K562 (cell line): Measurements from ENCODE around the gene TTC4. TPM values are rescaled to one million over a fixed set of nuclear protein-coding genes. Genes with fewer than 3 reads are reported as not detected.

Experiments used
- ATAC-seq: fragments of 200-7000 bp; cut with Tn5 transposase; 3 replicates; pipeline ENCODE4 v1.9.1; 2020; ENCODE audit warnings: moderate library complexity
- BruUV-seq: library from RNA; stranded (reverse); fragments of 400-500 nt; replicated peaks from 2 replicates; lab custom pipeline; 2021; lab: Mats Ljungman, UMichigan
- CTCF ChIA-PET: fragments of 300-600 bp; formaldehyde crosslinking; extraction: SDS; loops from one replicate; lab custom pipeline; 2021; ENCODE audit warnings: low intra/inter-chr PET ratio; lab: Yijun Ruan, JAX
- POLR2A ChIA-PET: fragments of 300-600, 350-650 bp; sonication (Branson Sonifier 250); formaldehyde crosslinking; extraction: SDS; loops from one replicate; lab custom pipeline; 2021; ENCODE audit warnings: antibody characterized with exemption, inconsistent platforms; lab: Yijun Ruan, JAX
- DNase-seq, 4 experiments: peaks; one replicate each; pipeline versions ENCODE4 v3.0.0 to v3.0.0-alpha.2; 2011 to 2018; ENCODE audit warnings: low spot score in 3 of 4, mixed read lengths in 3 of 4; ENCODE audit errors: extremely low read depth in 1 of 4
- FAIRE-seq: peaks from 2 replicates; lab custom pipeline; 2011; peaks lifted over from hg19 to GRCh38; lab: Jason Lieb, UNC
- H2AFZ ChIP-seq: 2 replicates; pipeline ENCODE4 v1.6.0; 2011; ENCODE audit warnings: low read depth, low read length, control low read depth, inconsistent platforms
- H3K27ac ChIP-seq: fragments of 200-600 bp; 3 replicates; pipeline ENCODE4 v1.8.0; 2011; ENCODE audit warnings: low read depth, mild to moderate bottlenecking, control low read depth, inconsistent platforms, low read length, moderate library complexity, mixed read lengths; ENCODE audit errors: extremely low read depth
- H3K27me3 ChIP-seq, 2 experiments: fragments of 300-600 bp in 1 of 2; 2 replicates in 1 of 2; 3 replicates in 1 of 2; pipeline versions ENCODE4 v1.6.0 to v1.8.0; 2011; ENCODE audit warnings: inconsistent platforms in 2 of 2, low read length in 2 of 2, mild to moderate bottlenecking in 1 of 2, mixed read lengths in 1 of 2, moderate library complexity in 1 of 2; ENCODE audit not compliant: control insufficient read depth in 2 of 2, insufficient read depth in 2 of 2
- H3K36me3 ChIP-seq: fragments of 300-600 bp; 3 replicates; pipeline ENCODE4 v1.8.0; 2011; ENCODE audit warnings: mild to moderate bottlenecking, low read length, inconsistent platforms; ENCODE audit not compliant: control insufficient read depth, insufficient read depth
- H3K4me1 ChIP-seq, 2 experiments: fragments of 200-600 bp in 1 of 2; replicated peaks in 1 of 2; 2 replicates in 1 of 2; 3 replicates in 1 of 2; pipeline versions ENCODE4 v1.5.1 to v1.8.0; 2011; ENCODE audit warnings: inconsistent platforms in 2 of 2, low read length in 2 of 2, mild to moderate bottlenecking in 1 of 2, mixed read lengths in 1 of 2, moderate library complexity in 1 of 2; ENCODE audit not compliant: control insufficient read depth in 2 of 2, insufficient read depth in 2 of 2
- H3K4me2 ChIP-seq: 2 replicates; pipeline ENCODE4 v1.6.1; 2011; ENCODE audit warnings: low read length, control low read depth, inconsistent platforms, mixed read lengths; ENCODE audit not compliant: insufficient read depth
- H3K4me3 ChIP-seq: fragments of 200-600 bp; sonication (generic), shearing (Covaris generic); 2 replicates; pipeline ENCODE4 v1.5.1; 2016; ENCODE audit warnings: control low read depth, inconsistent platforms
- H3K79me2 ChIP-seq: fragments of 200-600 bp; 3 replicates; pipeline ENCODE4 v1.8.0; 2011; ENCODE audit warnings: low read length, inconsistent platforms; ENCODE audit not compliant: control insufficient read depth, insufficient read depth
- H3K9ac ChIP-seq, 2 experiments: 2 replicates each; pipeline versions ENCODE4 v1.6.0 to v1.6.1; 2011; ENCODE audit warnings: low read depth in 2 of 2, low read length in 2 of 2, control low read depth in 1 of 2, inconsistent platforms in 1 of 2, mild to moderate bottlenecking in 1 of 2, mixed read lengths in 1 of 2; ENCODE audit not compliant: insufficient read depth in 1 of 2
- H3K9me1 ChIP-seq: one replicate; pipeline ENCODE4 v1.6.0; 2011; ENCODE audit warnings: inconsistent platforms, mild to moderate bottlenecking, low read length, moderate library complexity; ENCODE audit not compliant: control insufficient read depth, insufficient read depth
- H3K9me3 ChIP-seq: replicated peaks from 2 replicates; pipeline ENCODE4 v1.5.1; 2011; ENCODE audit warnings: low read depth, low read length, inconsistent platforms; ENCODE audit not compliant: control insufficient read depth, insufficient read depth
- H4K20me1 ChIP-seq: replicated peaks from 2 replicates; pipeline ENCODE4 v1.6.1; 2011; ENCODE audit warnings: low read length, inconsistent platforms, mixed read lengths; ENCODE audit not compliant: control insufficient read depth, insufficient read depth
- ATF1 ChIP-seq, 2 experiments: fragments of 450-650 bp in 1 of 2; IDR thresholded peaks; 2 replicates each; pipeline ENCODE4 v1.6.1; 2016; ENCODE audit warnings: missing compliant biosample characterization in 1 of 2, missing genetic modification characterization in 1 of 2
- GTF2E2 ChIP-seq: fragments of 200-800 bp; sonication (Bioruptor generic); IDR thresholded peaks from 2 replicates; pipeline ENCODE4 v1.6.1; 2016; ENCODE audit warnings: missing genetic modification characterization, missing compliant biosample characterization
- MITF ChIP-seq: IDR thresholded peaks from 2 replicates; pipeline ENCODE4 v1.6.1; 2014; ENCODE audit warnings: antibody characterized with exemption
- MYBL2 ChIP-seq, 2 experiments: fragments of 450-650 bp in 1 of 2; sonication (generic) in 1 of 2; formaldehyde crosslinking in 1 of 2; IDR thresholded peaks; 2 replicates each; pipeline versions ENCODE4 v1.6.1 to v1.8.1; 2017 to 2022; ENCODE audit warnings: borderline replicate concordance in 1 of 2, inconsistent platforms in 1 of 2, low read depth in 1 of 2, mild to moderate bottlenecking in 1 of 2, missing genetic modification reagents in 1 of 2, moderate library complexity in 1 of 2
- OTX1 ChIP-seq: fragments of 450-650 bp; formaldehyde crosslinking; IDR thresholded peaks from 2 replicates; pipeline ENCODE4 v1.4.0; 2022; ENCODE audit warnings: mild to moderate bottlenecking
- RFX7 ChIP-seq: fragments of 250-450 bp; sonication (Bioruptor Pico); IDR thresholded peaks from 2 replicates; pipeline ENCODE4 v1.5.1; 2021; ENCODE audit warnings: mild to moderate bottlenecking
- STAT5B ChIP-seq: fragments of 250-450 bp; sonication (Bioruptor Pico); IDR thresholded peaks from 2 replicates; pipeline ENCODE4 v1.8.0; 2021; ENCODE audit warnings: mild to moderate bottlenecking, inconsistent platforms
- U2AF1 ChIP-seq: fragments of 200-400 bp; formaldehyde crosslinking; optimal IDR thresholded peaks from 2 replicates; pipeline ENCODE3; 2017; ENCODE audit warnings: mild to moderate bottlenecking, low read depth, low read length, moderate library complexity
- VEZF1 ChIP-seq: fragments of 200-800 bp; sonication (Bioruptor generic); IDR thresholded peaks from 2 replicates; pipeline ENCODE4 v1.6.1; 2017; ENCODE audit warnings: missing genetic modification characterization, missing compliant biosample characterization
- ZNF407 ChIP-seq: fragments of 450-650 bp; IDR thresholded peaks from 2 replicates; pipeline ENCODE4 v1.6.1; 2016; ENCODE audit warnings: low read depth
- WGBS: fragments of 100-300 bp; shearing (Covaris generic); methylation state at CpG from one replicate; pipeline ENCODE4 v1.1.6; 2016; ENCODE audit warnings: low coverage, mixed read lengths; ENCODE audit not compliant: insufficient coverage; ENCODE audit errors: missing lambda C conversion rate; 5-methylcytosine and 5-hydroxymethylcytosine counted together
- in situ Hi-C: fragments of 300-500 bp; cut with MboI; formaldehyde crosslinking; loops from 4 replicates; pipeline ENCODE4 v1.15.0; 2018; ENCODE audit warnings: inconsistent platforms, mixed read lengths
- intact Hi-C: fragments of 100-400 bp; cut with micrococcal nuclease; formaldehyde crosslinking; loops from 2 replicates; pipeline ENCODE4 v1.14.2; 2022
- polyA plus RNA-seq, 8 experiments: library from polyadenylated mRNA; depleted of rRNA in 4 of 8; stranded (reverse) in 5 of 8; unstranded in 3 of 8; fragments of >200 nt; fragmentation: Nextera tagmentation in 2 of 8; fragmentation: Illumina TruSeq in 1 of 8; extraction: Ambion mirVana in 2 of 8; extraction: Trizol in 1 of 8; gene quantifications; 2 replicates each; pipeline versions ENCODE4 v1.2.1 to v1.2.3, GENCODE V29; 2011 to 2014; ENCODE audit warnings: inconsistent platforms in 1 of 8, missing spikeins in 1 of 8
- total RNA-seq, 7 experiments: library from RNA; depleted of rRNA in 6 of 7; stranded (reverse); fragments of >200 nt in 6 of 7; fragmentation: Illumina TruSeq in 2 of 7; extraction: Trizol in 2 of 7; gene quantifications; 2 replicates each; pipeline versions ENCODE4 v1.2.1 to v1.2.3, GENCODE V29; 2011 to 2021; ENCODE audit warnings: low replicate concordance in 1 of 7

Gene TTC4
- total and polyA plus RNA-seq, 9 of the 15 experiments (the other 6 are each of a cell fraction or from before 2014, with no cell fraction given): 36.3 to 111 (median 54.1) TPM

GRCh38 chr1:54758678-54759348, 43.2 kb downstream of the TTC4 start:
- no peak overlapping the region for H3K4me2 ChIP-seq
- CTCF ChIA-PET: no interaction called here
- TF ChIP-seq STAT5B (no peak), MITF (no peak), GTF2E2 (tag) (no peak), VEZF1 (no peak), U2AF1 (no peak), MYBL2 (IDR thresholded peaks at IDR 0.05; ENCODE audit: low read depth) (no peak), MYBL2 (CRISPR knock-in tag; IDR thresholded peaks at IDR 0.05; ENCODE audit: borderline replicate concordance) (no peak), RFX7 (no peak), OTX1 (CRISPR knock-in tag) (no peak), ZNF407 (no peak), ATF1 (CRISPR knock-in tag; IDR thresholded peaks at IDR 0.05) (no peak), ATF1 (tag; IDR thresholded peaks at IDR 0.05) (no peak)

More at GRCh38 chr1:54758678-54759348, 43.2 kb downstream of the TTC4 start:
- no peak overlapping the region for H3K27ac ChIP-seq
- no peak overlapping the region for H3K4me3 ChIP-seq
- H3K36me3 ChIP-seq: peaks cover 24% of the 10 kb centered on the region; the same call in 2 of the 3 replicates
- in situ Hi-C loops (no loop called here), intact Hi-C loops (no loop called here)
- H3K9me3 ChIP-seq: no peaks in the 10 kb centered on the region
- BruUV-seq: no TSS peak
- no peak for FAIRE-seq
- peaks cover 4% of the 10 kb centered on the region for H3K9me1 ChIP-seq
- H3K4me1 ChIP-seq: peaks cover 4 to 10% of the 10 kb centered on the region in 2 experiments; a peak in 2 of 5 replicates
- peaks cover 13% of the 10 kb centered on the region for H3K79me2 ChIP-seq
- H4K20me1 ChIP-seq: no peaks in the 10 kb centered on the region
- no peaks in the 10 kb centered on the region for H3K27me3 ChIP-seq
- POLR2A ChIA-PET: interaction anchor here (1.0 to 1.2 kb wide), 2 partner anchors 14 to 195 kb away, joined by 3 to 4 read pairs; no protein-coding TSS in a partner anchor
- no peak for ATAC-seq
- no peak overlapping the region for H2AFZ ChIP-seq
- H3K9ac ChIP-seq: no peak overlapping the region
- no peak for DNase-seq
- WGBS: 67% methylated on average over 20 of the region's 20 CpGs
